Endothelial cell of umbilical vein (primary cell): ENCODE measurements around the gene PCDHA10. TPM values are rescaled to one million over a fixed set of nuclear protein-coding genes. Genes with fewer than 3 reads are reported as not detected.
"Not testable (repeated sequence)": the region's sequence is repeated elsewhere in the genome, so short reads cannot be mapped to it uniquely, and the experiment has no call there.

Experiments
- BruUV-seq: library from RNA; stranded (reverse); fragments of 400-500 nt; replicated peaks from 2 replicates; lab custom pipeline; 2021; lab: Mats Ljungman, UMichigan
- CTCF ChIA-PET: fragments of 300-600, 350-600 bp; sonication (Branson Sonifier 250); formaldehyde crosslinking; loops from one replicate; lab custom pipeline; 2021; ENCODE audit warnings: antibody characterized with exemption, inconsistent platforms; lab: Charles Lee
- POLR2A ChIA-PET: fragments of 300-600, 350-600 bp; sonication (Branson Sonifier 250); formaldehyde crosslinking; loops from one replicate; lab custom pipeline; 2021; ENCODE audit warnings: antibody characterized with exemption, inconsistent platforms; lab: Charles Lee
- DNase-seq: peaks from one replicate; pipeline ENCODE4 v3.0.0-alpha.2; 2011; ENCODE audit warnings: low read depth, low spot score
- FAIRE-seq: peaks from 2 replicates; lab custom pipeline; 2011; peaks lifted over from hg19 to GRCh38; lab: Jason Lieb, UNC
- H2AFZ ChIP-seq: 2 replicates; pipeline ENCODE4 v1.6.0; 2012; ENCODE audit warnings: low read depth, low read length, control low read depth, inconsistent platforms
- H3K27ac ChIP-seq: 2 replicates; pipeline ENCODE4 v1.5.1; 2011; ENCODE audit warnings: low read depth, mild to moderate bottlenecking, control low read depth, low read length, moderate library complexity; ENCODE audit not compliant: insufficient read depth
- H3K27me3 ChIP-seq, 2 experiments: 2 replicates each; pipeline versions ENCODE4 v1.6.0 to v1.6.1; 2011; ENCODE audit warnings: low read length in 2 of 2, mixed read lengths in 1 of 2; ENCODE audit not compliant: control insufficient read depth in 2 of 2, insufficient read depth in 2 of 2
- H3K36me3 ChIP-seq, 2 experiments: 2 replicates in 1 of 2; 3 replicates in 1 of 2; pipeline ENCODE4 v1.5.1; 2011; ENCODE audit warnings: low read length in 2 of 2, mild to moderate bottlenecking in 1 of 2, moderate library complexity in 1 of 2; ENCODE audit not compliant: control insufficient read depth in 2 of 2, insufficient read depth in 2 of 2; ENCODE audit errors: extremely low read depth in 1 of 2
- H3K4me1 ChIP-seq: 3 replicates; pipeline ENCODE4 v1.5.1; 2011; ENCODE audit warnings: mild to moderate bottlenecking, low read length; ENCODE audit not compliant: control insufficient read depth, insufficient read depth; ENCODE audit errors: extremely low read depth
- H3K4me2 ChIP-seq: 2 replicates; pipeline ENCODE4 v1.6.1; 2011; ENCODE audit warnings: low read length, control low read depth, mixed read lengths; ENCODE audit not compliant: insufficient read depth
- H3K4me3 ChIP-seq, 3 experiments: fragments of 200-600 bp in 1 of 3; sonication (generic), shearing (Covaris generic) in 1 of 3; replicated peaks in 1 of 3; 2 replicates each; pipeline ENCODE4 v1.5.1; 2011 to 2016; ENCODE audit warnings: control low read depth in 3 of 3, low read length in 3 of 3, mild to moderate bottlenecking in 2 of 3, inconsistent platforms in 1 of 3, low read depth in 1 of 3, moderate library complexity in 1 of 3; ENCODE audit not compliant: insufficient read depth in 1 of 3
- H3K79me2 ChIP-seq: 2 replicates; pipeline ENCODE4 v1.6.0; 2012; ENCODE audit warnings: low read length, inconsistent platforms; ENCODE audit not compliant: control insufficient read depth, insufficient read depth
- H3K9ac ChIP-seq: replicated peaks from 2 replicates; pipeline ENCODE3; 2011; ENCODE audit warnings: low read length, control low read depth; ENCODE audit not compliant: insufficient read depth; ENCODE audit errors: extremely low read depth
- H3K9me1 ChIP-seq: replicated peaks from 3 replicates; pipeline ENCODE4 v1.6.0; 2011; ENCODE audit warnings: mild to moderate bottlenecking, low read length; ENCODE audit not compliant: control insufficient read depth, insufficient read depth; ENCODE audit errors: extremely low read depth
- H3K9me3 ChIP-seq: replicated peaks from 2 replicates; pipeline ENCODE4 v1.5.1; 2012; ENCODE audit warnings: low read length, inconsistent platforms; ENCODE audit not compliant: control insufficient read depth, insufficient read depth
- H4K20me1 ChIP-seq: replicated peaks from 2 replicates; pipeline ENCODE3; 2011; ENCODE audit warnings: mild to moderate bottlenecking, low read length; ENCODE audit not compliant: control insufficient read depth, insufficient read depth; ENCODE audit errors: extremely low read depth
- EZH2 ChIP-seq: IDR thresholded peaks from 2 replicates; pipeline ENCODE4 v1.6.1; 2012; ENCODE audit warnings: borderline replicate concordance, low read depth, mild to moderate bottlenecking, moderate library complexity, low read length, inconsistent platforms; ENCODE audit not compliant: severe bottlenecking
- FOS ChIP-seq: IDR thresholded peaks from 2 replicates; pipeline ENCODE4 v1.6.1; 2011; ENCODE audit warnings: mild to moderate bottlenecking, low read length, moderate library complexity, borderline replicate concordance; ENCODE audit not compliant: insufficient read depth
- GATA2 ChIP-seq: IDR thresholded peaks from 2 replicates; pipeline ENCODE4 v1.7.0; 2011; ENCODE audit warnings: low read depth, mild to moderate bottlenecking, moderate library complexity, mixed read lengths, low read length; ENCODE audit not compliant: insufficient read length, insufficient read depth
- JUN ChIP-seq: IDR thresholded peaks from 2 replicates; pipeline ENCODE4 v1.6.1; 2011; ENCODE audit warnings: borderline replicate concordance, low read depth; ENCODE audit not compliant: insufficient read length, insufficient read depth
- MAX ChIP-seq: IDR thresholded peaks from 2 replicates; pipeline ENCODE4 v1.6.1; 2011; ENCODE audit not compliant: insufficient read depth, insufficient read length
- MYC ChIP-seq: IDR thresholded peaks from one replicate; pipeline ENCODE4 v1.6.1; 2011; ENCODE audit warnings: mild to moderate bottlenecking, low read depth, low read length
- POLR2A ChIP-seq: IDR thresholded peaks from 2 replicates; pipeline ENCODE4 v1.6.1; 2012; ENCODE audit warnings: low read depth, mild to moderate bottlenecking, control low read depth, low read length
- POLR2AphosphoS5 ChIP-seq: IDR thresholded peaks from 2 replicates; pipeline ENCODE4 v1.6.1; 2012; ENCODE audit warnings: low read depth, mild to moderate bottlenecking, control low read depth, low read length, moderate library complexity; ENCODE audit not compliant: insufficient read depth
- dilution Hi-C: fragments of 300-500 bp; cut with MboI; formaldehyde crosslinking; loops from one replicate; pipeline ENCODE4 v1.15.0; 2019; ENCODE audit warnings: low sequenced_read_pairs; ENCODE audit not compliant: extremely low pct_ligation_motif_present
- intact Hi-C: fragments of 100-400 bp; cut with micrococcal nuclease; formaldehyde crosslinking; loops from one replicate; pipeline ENCODE4 v1.10.0; 2022
- polyA plus RNA-seq, 4 experiments: library from polyadenylated mRNA; depleted of rRNA in 3 of 4; stranded (reverse) in 3 of 4; unstranded in 1 of 4; fragments of >200 nt; gene quantifications; 2 replicates each; pipeline versions ENCODE4 v1.2.1 to v1.2.3, GENCODE V29; 2011 to 2012; ENCODE audit warnings: missing spikeins in 1 of 4
- total RNA-seq: library from RNA; stranded (reverse); gene quantifications from 2 replicates; pipeline ENCODE4 v1.2.3, GENCODE V29; 2021
- TF ChIP-seq, protein P1 (sequence below), 2 donors: IDR thresholded peaks; 1 replicate in 1 of 2; 2 replicates in 1 of 2; pipeline ENCODE4 v1.5.1; 2011; ENCODE audit warnings: low read length in 2 of 2, mild to moderate bottlenecking in 2 of 2, moderate library complexity in 2 of 2, control low read depth in 1 of 2, inconsistent platforms in 1 of 2, low read depth in 1 of 2; ENCODE audit not compliant: insufficient read depth in 1 of 2; ENCODE audit errors: extremely low read depth in 1 of 2

The PCDHA10 gene
- total and polyA plus RNA-seq, 2 donors (not counting 3 experiments of a cell fraction or from before 2014, with no cell fraction given): 0.11 to 0.18 TPM

GRCh38 chr5:140828362-140828737 lies 27.3 kb upstream of the PCDHA10 start:
- Histone ChIP-seq H3K27me3 (no peaks in the 10 kb centered on the region), H2AFZ (no peak overlapping the region), H3K27ac (no peak overlapping the region), H3K9me3 (no peaks in the 10 kb centered on the region), H3K4me2 (no peak overlapping the region), H3K4me3 (no peak overlapping the region), H3K9me1 (no peaks in the 10 kb centered on the region), H3K4me1 (no peaks in the 10 kb centered on the region), H3K36me3 (no peaks in the 10 kb centered on the region), H3K79me2 (no peaks in the 10 kb centered on the region), H4K20me1 (no peaks in the 10 kb centered on the region), H3K9ac (no peak overlapping the region)
- CTCF ChIA-PET: interaction anchor here (0.8 to 1.4 kb wide), 2 partner anchors 19 to 43 kb away, joined by 3 to 4 read pairs; partner anchors contain the start of gene PCDHA1
- intact Hi-C loops (no loop called here), dilution Hi-C loops (no loop called here)
- FAIRE-seq (no peak), DNase-seq (no peak)
- POLR2A ChIA-PET: no interaction called here
- TF ChIP-seq JUN (no peak), EZH2 (no peak), MYC (no peak), POLR2AphosphoS5 (no peak), FOS (no peak), MAX (no peak), POLR2A (no peak), GATA2 (no peak)
- TF ChIP-seq, protein P1, sequence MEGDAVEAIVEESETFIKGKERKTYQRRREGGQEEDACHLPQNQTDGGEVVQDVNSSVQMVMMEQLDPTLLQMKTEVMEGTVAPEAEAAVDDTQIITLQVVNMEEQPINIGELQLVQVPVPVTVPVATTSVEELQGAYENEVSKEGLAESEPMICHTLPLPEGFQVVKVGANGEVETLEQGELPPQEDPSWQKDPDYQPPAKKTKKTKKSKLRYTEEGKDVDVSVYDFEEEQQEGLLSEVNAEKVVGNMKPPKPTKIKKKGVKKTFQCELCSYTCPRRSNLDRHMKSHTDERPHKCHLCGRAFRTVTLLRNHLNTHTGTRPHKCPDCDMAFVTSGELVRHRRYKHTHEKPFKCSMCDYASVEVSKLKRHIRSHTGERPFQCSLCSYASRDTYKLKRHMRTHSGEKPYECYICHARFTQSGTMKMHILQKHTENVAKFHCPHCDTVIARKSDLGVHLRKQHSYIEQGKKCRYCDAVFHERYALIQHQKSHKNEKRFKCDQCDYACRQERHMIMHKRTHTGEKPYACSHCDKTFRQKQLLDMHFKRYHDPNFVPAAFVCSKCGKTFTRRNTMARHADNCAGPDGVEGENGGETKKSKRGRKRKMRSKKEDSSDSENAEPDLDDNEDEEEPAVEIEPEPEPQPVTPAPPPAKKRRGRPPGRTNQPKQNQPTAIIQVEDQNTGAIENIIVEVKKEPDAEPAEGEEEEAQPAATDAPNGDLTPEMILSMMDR (IDR thresholded peaks at IDR 0.05; ENCODE audit: extremely low read depth in 1 of 2, insufficient read depth in 1 of 2, low read depth in 1 of 2, low read length in 2 of 2): no peak
- BruUV-seq: no TSS peak

- H3K27ac ChIP-seq, H3K27me3 ChIP-seq, dilution Hi-C loops, H3K79me2 ChIP-seq, H3K9me3 ChIP-seq, DNase-seq, FAIRE-seq, H3K36me3 ChIP-seq, H3K9ac ChIP-seq, H3K9me1 ChIP-seq, H2AFZ ChIP-seq, intact Hi-C loops, H3K4me2 ChIP-seq, H3K4me3 ChIP-seq, BruUV-seq, H4K20me1 ChIP-seq, POLR2A ChIA-PET, H3K4me1 ChIP-seq: not testable (repeated sequence)
- CTCF ChIA-PET: interaction anchor here (1.3 kb wide), 1 partner anchor 206 kb away, joined by 3 read pairs; no protein-coding TSS in a partner anchor
Measured at GRCh38 chr5:140829511-140830501, 25.9 kb upstream of the PCDHA10 start.
